OCI-LY3 (cell line): ENCODE data around the gene ITPR1.

Experiments
- CTCF ChIP-seq: fragments of 200-600, 300-600 bp; sonication (generic); IDR thresholded peaks from 2 replicates; pipeline ENCODE4 v1.5.1; 2014; ENCODE audit warnings: antibody characterized with exemption, low read length, low read depth
- EZH2phosphoT487 ChIP-seq: fragments of 200-600 bp; shearing (Covaris generic); IDR thresholded peaks from 2 replicates; pipeline ENCODE4 v1.6.1; 2018; ENCODE audit warnings: antibody characterized with exemption, mixed run types, low read depth

DNA sequence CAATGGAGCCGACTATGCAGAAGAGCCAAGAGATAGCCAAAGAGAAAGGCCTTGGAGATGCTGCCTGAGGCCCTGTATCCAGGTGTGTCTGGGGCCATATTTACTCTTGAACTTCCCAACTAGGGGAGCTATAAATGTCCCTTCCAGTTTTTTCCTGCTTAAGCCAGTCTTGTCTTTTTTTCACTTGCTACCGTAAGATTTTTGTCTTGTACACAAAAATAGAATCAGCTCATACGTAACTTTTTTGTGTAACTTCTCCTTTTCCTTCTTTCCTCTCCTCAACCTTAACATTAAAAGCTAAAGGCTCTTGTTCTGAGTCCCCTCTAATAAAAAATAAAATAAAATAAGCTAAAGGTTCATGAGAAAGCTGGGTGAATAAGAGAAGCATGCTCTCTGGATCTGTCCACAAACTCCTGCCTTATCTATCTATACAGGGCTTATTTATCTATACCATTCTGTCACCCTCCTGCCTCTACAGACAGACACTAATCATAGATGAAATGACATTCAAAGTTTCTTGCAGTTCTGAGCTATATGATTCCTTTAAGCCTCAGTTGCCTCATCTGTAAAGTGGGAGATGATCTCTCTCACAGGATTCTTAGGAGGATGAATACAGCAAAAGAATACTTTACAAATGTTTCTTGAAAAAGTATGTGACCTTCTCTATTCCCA is 30.6 kb upstream of the ITPR1 start:
- TF ChIP-seq CTCF (no peak), EZH2phosphoT487 (no peak)
